RWPE2 (cell line): ENCODE data around the gene STAM2.
A peak's percentile ranks its signal among the peaks of the same experiment; 100 is the strongest.
"Not testable (repeated sequence)": the region's sequence is repeated elsewhere in the genome, so short reads cannot be mapped to it uniquely, and the experiment has no call there.

ENCODE experiments used
- ATAC-seq: fragments of 200-7000 bp; cut with Tn5 transposase; 3 replicates; pipeline ENCODE4 v1.9.1; 2021; ENCODE audit warnings: low read depth
- DNase-seq: peaks from one replicate; pipeline ENCODE4 v3.0.0-alpha.2; 2020; ENCODE audit warnings: low spot score
- H3K27ac ChIP-seq: fragments of 450-650 bp; 2 replicates; pipeline ENCODE4 v1.5.1; 2017; ENCODE audit warnings: mild to moderate bottlenecking; ENCODE audit not compliant: poor library complexity, severe bottlenecking
- H3K27me3 ChIP-seq: fragments of 250-450 bp; sonication (Bioruptor Pico); 2 replicates; pipeline ENCODE4 v1.5.1; 2021; ENCODE audit warnings: mild to moderate bottlenecking, moderate library complexity; ENCODE audit not compliant: insufficient read depth, poor library complexity, severe bottlenecking
- H3K36me3 ChIP-seq: fragments of 250-450 bp; sonication (Bioruptor Pico); 2 replicates; pipeline ENCODE4 v1.5.1; 2020; ENCODE audit warnings: low read depth, mild to moderate bottlenecking, moderate library complexity
- H3K4me1 ChIP-seq: fragments of 250-450 bp; sonication (Bioruptor Pico); 2 replicates; pipeline ENCODE4 v1.5.1; 2021; ENCODE audit warnings: mild to moderate bottlenecking, moderate library complexity; ENCODE audit not compliant: insufficient read depth, poor library complexity, severe bottlenecking
- H3K4me3 ChIP-seq: fragments of 250-450 bp; sonication (Bioruptor Pico); 2 replicates; pipeline ENCODE4 v1.5.1; 2021; ENCODE audit warnings: mild to moderate bottlenecking, moderate library complexity; ENCODE audit not compliant: severe bottlenecking
- H3K9me3 ChIP-seq: fragments of 250-450 bp; sonication (Bioruptor Pico); 2 replicates; pipeline ENCODE4 v1.5.1; 2021; ENCODE audit warnings: mild to moderate bottlenecking, moderate library complexity; ENCODE audit not compliant: severe bottlenecking
- CTCF ChIP-seq: fragments of 450-650 bp; IDR thresholded peaks from one replicate; pipeline ENCODE4 v1.5.1; 2017; ENCODE audit warnings: mild to moderate bottlenecking, moderate library complexity; ENCODE audit not compliant: poor library complexity, severe bottlenecking

The STAM2 gene

DNA sequence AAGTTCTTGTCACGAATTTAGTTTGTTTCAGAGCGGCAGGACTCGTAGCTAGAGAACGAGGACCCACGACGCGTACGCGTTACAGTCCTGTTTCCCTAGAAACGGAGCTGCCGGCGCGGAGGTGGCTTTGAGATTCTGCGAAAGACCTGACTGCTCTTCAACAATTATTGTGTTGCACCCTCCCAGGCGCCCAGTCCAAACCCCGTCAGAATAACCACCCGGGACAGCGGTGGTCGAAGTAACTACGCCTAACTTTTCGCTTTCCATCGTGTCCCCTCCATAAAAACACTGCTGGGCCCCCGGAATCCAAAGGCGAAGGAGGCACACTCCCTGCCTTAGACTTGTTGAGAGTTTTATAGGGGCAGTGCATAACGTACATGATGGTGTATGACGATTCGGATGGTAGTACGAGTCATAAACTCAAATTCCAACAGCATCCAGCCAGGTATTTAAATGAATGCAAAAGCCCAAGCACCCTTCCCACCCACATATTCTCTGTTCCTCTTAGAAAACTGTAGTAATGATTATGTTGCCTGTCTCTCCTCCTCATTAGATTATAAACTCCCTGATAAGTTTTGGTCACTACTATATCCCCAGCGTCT is 651 bp upstream of the STAM2 start:
- Histone ChIP-seq H3K36me3 (no peaks in the 10 kb centered on the region), H3K27me3 (no peaks in the 10 kb centered on the region), H3K9me3 (no peaks in the 10 kb centered on the region), H3K4me3 (peak overlapping the region; percentile 85), H3K27ac (peak overlapping the region; percentile 70), H3K4me1 (peaks cover 17% of the 10 kb centered on the region)
- ATAC-seq = peak; percentile 8
- TF ChIP-seq CTCF = peak; percentile 65
- no peak for DNase-seq

- Histone ChIP-seq H3K27ac (peak overlapping the region; percentile 70), H3K36me3 (no peaks in the 10 kb centered on the region), H3K9me3 (no peaks in the 10 kb centered on the region), H3K27me3 (no peaks in the 10 kb centered on the region), H3K4me1 (peaks cover 19% of the 10 kb centered on the region), H3K4me3 (peak overlapping the region; percentile 85)
- DNase-seq = no peak
- no peak for TF ChIP-seq CTCF
- ATAC-seq = peak; percentile 22
Measured at GRCh38 chr2:152175012-152175367, 573 bp downstream of the STAM2 start.

DNA sequence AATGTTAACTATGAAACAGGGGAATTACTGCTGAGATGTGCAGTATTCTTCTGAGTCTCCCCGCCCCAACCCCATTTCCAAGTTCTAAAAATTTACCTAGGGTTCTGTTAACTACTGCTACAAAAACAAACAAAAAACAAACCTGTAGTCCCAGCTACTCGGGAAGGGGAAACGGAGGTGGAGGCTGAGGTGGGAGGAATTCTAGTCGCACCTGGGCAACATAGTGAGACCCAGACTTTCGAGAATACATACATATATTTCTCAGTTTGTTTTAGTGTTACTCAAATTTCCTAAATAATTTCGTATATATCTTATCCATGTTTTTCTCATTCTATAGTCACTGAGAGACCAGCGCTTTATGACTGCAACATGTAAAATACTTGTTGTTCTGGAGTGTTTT is 989 bp downstream of the STAM2 start:
- Histone ChIP-seq H3K4me1 (peaks cover 20% of the 10 kb centered on the region), H3K36me3 (no peaks in the 10 kb centered on the region), H3K9me3 (no peaks in the 10 kb centered on the region), H3K27me3 (no peaks in the 10 kb centered on the region), H3K27ac (peak overlapping the region; percentile 70), H3K4me3 (peak overlapping the region; percentile 85)
- DNase-seq (no peak), ATAC-seq (no peak)
- TF ChIP-seq CTCF = no peak

DNA sequence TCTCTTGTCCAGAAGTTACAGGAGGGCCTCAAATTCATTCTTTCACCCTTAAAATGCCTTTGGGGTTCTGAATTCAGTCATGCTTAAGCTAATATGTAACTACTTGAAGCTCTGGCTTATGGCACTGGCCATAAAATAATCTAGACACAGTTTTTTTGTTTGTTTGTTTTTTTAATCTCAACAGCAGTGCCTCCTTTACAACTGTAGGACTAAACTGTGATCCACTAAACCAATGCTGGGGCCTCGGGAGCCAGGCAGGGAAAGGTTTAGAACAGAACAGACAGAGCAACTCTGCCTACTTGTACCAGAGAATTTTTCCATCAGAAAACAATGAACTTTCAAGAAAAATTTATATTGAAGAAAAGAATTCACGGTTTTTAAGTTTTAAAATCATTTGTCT is 1.7 kb downstream of the STAM2 start:
- no peak for DNase-seq
- ATAC-seq = no peak
- Histone ChIP-seq H3K27me3 (no peaks in the 10 kb centered on the region), H3K27ac (peak overlapping the region; percentile 70), H3K4me1 (peaks cover 25% of the 10 kb centered on the region), H3K9me3 (no peaks in the 10 kb centered on the region), H3K4me3 (peak overlapping the region; percentile 85), H3K36me3 (no peaks in the 10 kb centered on the region)
- no peak for TF ChIP-seq CTCF

DNA sequence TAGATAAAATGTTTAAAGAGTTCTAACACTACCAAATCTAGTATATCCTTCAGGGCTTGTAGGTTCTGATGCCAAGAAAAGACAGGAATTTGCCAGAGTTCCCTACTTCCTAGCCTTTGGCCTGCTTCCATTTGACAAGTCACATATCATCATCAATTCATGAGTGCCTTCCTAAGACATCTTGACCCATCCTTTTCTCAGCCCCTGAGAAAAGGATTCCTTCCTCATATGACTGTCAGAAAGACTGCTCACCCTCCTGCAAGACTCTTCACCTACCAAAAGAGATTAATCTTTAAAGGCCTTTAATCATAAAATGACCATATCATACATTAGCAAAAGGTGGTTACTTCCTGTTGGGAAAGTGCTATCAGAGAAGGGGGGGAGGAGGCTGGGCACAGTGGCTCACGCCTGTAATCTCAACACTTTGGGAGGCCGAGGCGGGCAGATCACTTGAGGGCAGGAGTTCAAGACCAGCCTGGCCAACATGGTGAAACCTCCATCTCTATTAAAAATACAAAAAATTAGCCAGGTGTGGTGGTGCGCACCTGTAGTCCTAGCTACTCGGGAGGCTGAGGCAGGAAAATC is 3.3 kb downstream of the STAM2 start:
- H3K27ac ChIP-seq = peak overlapping the region; percentile 78
- H3K36me3 ChIP-seq, ATAC-seq, DNase-seq, H3K9me3 ChIP-seq, H3K4me3 ChIP-seq, H3K27me3 ChIP-seq: not testable (repeated sequence)
- peaks cover 35% of the 10 kb centered on the region for H3K4me1 ChIP-seq
